ENCODE results near the gene AMD1.

Gene AMD1

GRCh38 chr6:110939429-110940200 is 65.0 kb downstream of the AMD1 start:
- no peak for DNase-seq (ENCODE audit: low read depth)

DNA sequence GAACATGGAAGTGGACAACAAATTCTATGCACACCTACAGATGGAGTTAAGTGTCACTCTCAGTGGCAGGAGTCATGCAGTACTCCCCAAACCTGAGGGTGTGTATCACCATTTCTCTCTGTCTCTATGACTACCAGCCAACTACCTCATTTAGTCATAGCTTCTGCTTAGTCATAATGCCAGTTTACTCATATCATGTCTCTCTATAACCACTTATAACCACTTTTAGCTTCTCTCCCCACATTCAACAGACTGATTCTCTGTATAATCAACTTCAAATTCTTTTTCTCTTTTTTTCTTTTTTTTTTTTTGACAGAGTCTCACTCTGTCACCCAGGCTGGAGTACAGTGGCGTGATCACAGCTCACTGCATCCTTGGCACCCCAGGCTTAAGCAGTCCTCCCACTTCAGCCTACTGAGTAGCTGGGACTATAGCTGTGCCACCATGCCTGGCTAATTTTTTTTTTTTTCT is 70.1 kb downstream of the AMD1 start:
- DNase-seq (ENCODE audit: low read depth), result no peak
